IMR-90 (cell line): Measurements from ENCODE around the gene TMC1. TPM values are rescaled to one million over a fixed set of nuclear protein-coding genes. Genes with fewer than 3 reads are reported as not detected.
"Not testable (repeated sequence)": the region's sequence is repeated elsewhere in the genome, so short reads cannot be mapped to it uniquely, and the experiment has no call there.

ENCODE experiments used
- ATAC-seq: fragments of 200-7000 bp; cut with Tn5 transposase; 2 replicates; pipeline ENCODE4 v1.9.1; 2020; ENCODE audit warnings: low read depth, mild to moderate bottlenecking, moderate library complexity
- BruUV-seq: library from RNA; stranded (reverse); fragments of 400-500 nt; replicated peaks from 2 replicates; lab custom pipeline; 2021; lab: Mats Ljungman, UMichigan
- CTCF ChIA-PET: fragments of 300-600 bp; formaldehyde crosslinking; extraction: SDS; loops from one replicate; lab custom pipeline; 2021; ENCODE audit warnings: antibody characterized with exemption; lab: Yijun Ruan, JAX
- POLR2A ChIA-PET: fragments of 300-600 bp; sonication (Branson Sonifier 250); formaldehyde crosslinking; loops from one replicate; lab custom pipeline; 2022; ENCODE audit warnings: antibody characterized with exemption; ENCODE audit not compliant: unreplicated experiment; lab: Charles Lee
- DNase-seq: peaks from one replicate; pipeline ENCODE4 v3.0.0; 2013
- H2AFZ ChIP-seq: replicated peaks from 2 replicates; pipeline ENCODE3; 2013; ENCODE audit warnings: low read length, mild to moderate bottlenecking; ENCODE audit not compliant: poor library complexity
- H2AK5ac ChIP-seq: 2 replicates; pipeline ENCODE4 v1.6.1; 2013; ENCODE audit warnings: low read depth, low read length, inconsistent platforms
- H2AK9ac ChIP-seq: replicated peaks from 2 replicates; pipeline ENCODE3; 2013; ENCODE audit warnings: mild to moderate bottlenecking, low read depth, low read length, moderate library complexity; ENCODE audit not compliant: poor library complexity
- H2BK120ac ChIP-seq: 2 replicates; pipeline ENCODE4 v1.6.1; 2013; ENCODE audit warnings: low read depth, low read length, inconsistent platforms
- H2BK15ac ChIP-seq: 3 replicates; pipeline ENCODE4 v1.6.1; 2013; ENCODE audit warnings: low read depth, low read length, inconsistent platforms
- H2BK20ac ChIP-seq: 2 replicates; pipeline ENCODE4 v1.6.1; 2013; ENCODE audit warnings: low read depth, mild to moderate bottlenecking, inconsistent platforms, low read length, moderate library complexity
- H2BK5ac ChIP-seq: 2 replicates; pipeline ENCODE4 v1.6.1; 2013; ENCODE audit warnings: mild to moderate bottlenecking, low read depth, low read length, inconsistent platforms; ENCODE audit not compliant: poor library complexity, severe bottlenecking
- H3K14ac ChIP-seq: replicated peaks from 2 replicates; pipeline ENCODE4 v1.6.1; 2013; ENCODE audit warnings: low read depth, low read length, inconsistent platforms
- H3K18ac ChIP-seq: 2 replicates; pipeline ENCODE4 v1.6.1; 2013; ENCODE audit warnings: low read depth, low read length, control low read depth
- H3K23ac ChIP-seq: 2 replicates; pipeline ENCODE4 v1.6.1; 2013; ENCODE audit warnings: low read depth, low read length, inconsistent platforms
- H3K27ac ChIP-seq: 2 replicates; pipeline ENCODE4 v1.5.1; 2013; ENCODE audit warnings: mild to moderate bottlenecking, control low read depth, low read length; ENCODE audit not compliant: insufficient read depth
- H3K27me3 ChIP-seq: 2 replicates; pipeline ENCODE4 v1.6.1; 2013; ENCODE audit warnings: low read length; ENCODE audit not compliant: control insufficient read depth, insufficient read depth
- H3K36me3 ChIP-seq: 2 replicates; pipeline ENCODE4 v1.6.1; 2013; ENCODE audit warnings: low read length, mixed read lengths; ENCODE audit not compliant: control insufficient read depth, insufficient read depth
- H3K4ac ChIP-seq: 2 replicates; pipeline ENCODE4 v1.6.1; 2013; ENCODE audit warnings: low read depth, low read length, inconsistent platforms
- H3K4me1 ChIP-seq: 2 replicates; pipeline ENCODE4 v1.6.1; 2013; ENCODE audit warnings: low read length, mixed read lengths; ENCODE audit not compliant: control insufficient read depth, insufficient read depth
- H3K4me2 ChIP-seq: 2 replicates; pipeline ENCODE4 v1.6.1; 2013; ENCODE audit warnings: low read depth, mild to moderate bottlenecking, control low read depth, low read length, moderate library complexity
- H3K4me3 ChIP-seq: 2 replicates; pipeline ENCODE4 v1.5.1; 2013; ENCODE audit warnings: low read depth, mild to moderate bottlenecking, control low read depth, low read length, moderate library complexity; ENCODE audit not compliant: insufficient read depth
- H3K56ac ChIP-seq: 2 replicates; pipeline ENCODE4 v1.6.1; 2013; ENCODE audit warnings: low read length, inconsistent platforms; ENCODE audit not compliant: insufficient read depth; ENCODE audit errors: extremely low read depth
- H3K79me1 ChIP-seq, 2 experiments: 2 replicates each; pipeline ENCODE4 v1.6.1; 2013; ENCODE audit warnings: low read length in 2 of 2, inconsistent platforms in 1 of 2, low read depth in 1 of 2
- H3K9ac ChIP-seq: 2 replicates; pipeline ENCODE4 v1.6.1; 2013; ENCODE audit warnings: low read depth, low read length, control low read depth
- H3K9me1 ChIP-seq: 2 replicates; pipeline ENCODE4 v1.6.1; 2013; ENCODE audit warnings: low read length, inconsistent platforms; ENCODE audit not compliant: insufficient read depth
- H3K9me3 ChIP-seq: 2 replicates; pipeline ENCODE4 v1.6.1; 2013; ENCODE audit warnings: low read length; ENCODE audit not compliant: control insufficient read depth, insufficient read depth
- H4K20me1 ChIP-seq: 2 replicates; pipeline ENCODE4 v1.6.1; 2013; ENCODE audit warnings: low read length, inconsistent platforms; ENCODE audit not compliant: insufficient read depth
- H4K5ac ChIP-seq: 2 replicates; pipeline ENCODE4 v1.6.1; 2013; ENCODE audit warnings: mild to moderate bottlenecking, low read depth, low read length, control low read depth
- H4K8ac ChIP-seq, 2 experiments: 2 replicates each; pipeline ENCODE4 v1.6.1; 2013; ENCODE audit warnings: low read depth in 2 of 2, low read length in 2 of 2, control low read depth in 1 of 2, inconsistent platforms in 1 of 2
- H4K91ac ChIP-seq: 2 replicates; pipeline ENCODE4 v1.6.1; 2013; ENCODE audit warnings: low read depth, low read length, inconsistent platforms; ENCODE audit not compliant: insufficient read depth
- BHLHE40 ChIP-seq: fragments of 150-350 bp; IDR thresholded peaks from 2 replicates; pipeline ENCODE4 v1.6.1; 2016; ENCODE audit warnings: mild to moderate bottlenecking, low read depth, low read length
- CHD1 ChIP-seq: IDR thresholded peaks from 2 replicates; pipeline ENCODE4 v1.6.1; 2012; ENCODE audit warnings: low read depth, low read length, improper control_type of control experiment
- FOS ChIP-seq: fragments of 150-350 bp; IDR thresholded peaks from 2 replicates; pipeline ENCODE4 v1.6.1; 2016; ENCODE audit warnings: low read depth, low read length
- MAZ ChIP-seq: IDR thresholded peaks from 2 replicates; pipeline ENCODE4 v1.6.1; 2012; ENCODE audit warnings: low read depth, mild to moderate bottlenecking, low read length, improper control_type of control experiment, moderate library complexity, borderline replicate concordance
- MXI1 ChIP-seq: IDR thresholded peaks from 2 replicates; pipeline ENCODE4 v1.6.1; 2012; ENCODE audit warnings: low read depth, mild to moderate bottlenecking, low read length, moderate library complexity, borderline replicate concordance
- RCOR1 ChIP-seq: IDR thresholded peaks from 2 replicates; pipeline ENCODE4 v1.6.1; 2012; ENCODE audit warnings: mild to moderate bottlenecking, low read length, improper control_type of control experiment; ENCODE audit not compliant: insufficient replicate concordance
- RFX5 ChIP-seq: IDR thresholded peaks from 2 replicates; pipeline ENCODE4 v1.8.0; 2012; ENCODE audit warnings: low read depth, mild to moderate bottlenecking, low read length, moderate library complexity
- SMC3 ChIP-seq: fragments of 150-350 bp; IDR thresholded peaks from 2 replicates; pipeline ENCODE4 v1.6.1; 2016; ENCODE audit warnings: low read depth, mild to moderate bottlenecking, antibody characterized with exemption, low read length, moderate library complexity
- WGBS, 2 experiments: methylation state at CpG; one replicate each; pipeline versions ENCODE4 v1.1.5 to v1.1.7; 2013; ENCODE audit warnings: missing lambda C conversion rate in 2 of 2; ENCODE audit not compliant: insufficient read length in 1 of 2; ENCODE audit errors: extremely low coverage in 2 of 2; 5-methylcytosine and 5-hydroxymethylcytosine counted together
- dilution Hi-C: fragments of 300-500 bp; cut with HindIII; formaldehyde crosslinking; loops from one replicate; pipeline ENCODE4 v1.14.3; 2018; ENCODE audit warnings: low sequenced_read_pairs; ENCODE audit not compliant: unreplicated experiment
- in situ Hi-C: fragments of 300-500 bp; cut with MboI; formaldehyde crosslinking; loops from 3 replicates; pipeline ENCODE4 v1.14.3; 2019; ENCODE audit warnings: low sequenced_read_pairs, inconsistent platforms, mixed read lengths
- intact Hi-C: fragments of 100-400 bp; cut with micrococcal nuclease; formaldehyde crosslinking; loops from 2 replicates; pipeline ENCODE4 v1.10.0; 2022
- polyA plus RNA-seq, 3 experiments: library from polyadenylated mRNA; depleted of rRNA; stranded (reverse); fragments of >200 nt; gene quantifications; 2 replicates each; pipeline ENCODE4 v1.2.3, GENCODE V29; 2012; ENCODE audit warnings: low replicate concordance in 1 of 3
- total RNA-seq: library from RNA; depleted of rRNA; stranded (reverse); fragments of >200 nt; gene quantifications from 2 replicates; pipeline ENCODE4 v1.2.3, GENCODE V29; 2012
- TF ChIP-seq, protein P1 (sequence below): conservative IDR thresholded peaks from 2 replicates; pipeline ENCODE4 v1.5.1; 2012; ENCODE audit warnings: mild to moderate bottlenecking, low read depth, low read length, improper control_type of control experiment

Gene TMC1
- total and polyA plus RNA-seq, 2 of the 4 experiments (the other 2 are of a cell fraction), result not detected

DNA sequence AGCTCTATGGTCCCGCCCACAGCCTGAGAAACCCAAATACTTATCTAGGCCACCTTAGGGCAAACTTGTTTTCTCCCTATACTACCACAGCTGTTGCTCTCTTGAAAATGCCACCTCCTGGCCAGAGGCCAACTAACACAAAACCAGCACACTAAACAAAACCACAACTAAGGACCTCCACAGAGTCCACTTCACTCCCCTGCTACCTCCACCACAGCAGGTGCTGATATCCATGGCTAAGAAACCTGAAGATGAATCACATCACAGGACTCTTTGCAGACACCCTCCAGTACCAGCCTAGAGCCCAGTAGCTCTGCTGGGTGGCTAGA lies 323.0 kb downstream of the TMC1 start:
- Histone ChIP-seq H4K20me1 (no peaks in the 10 kb centered on the region), H3K4me1 (no peaks in the 10 kb centered on the region), H3K4me2 (no peak overlapping the region), H2AK9ac (no peak overlapping the region), H2BK5ac (no peak overlapping the region), H4K5ac (no peak overlapping the region), H4K91ac (no peak overlapping the region), H3K18ac (no peak overlapping the region), H2AK5ac (no peak overlapping the region), H3K9me1 (no peaks in the 10 kb centered on the region), H3K27me3 (no peaks in the 10 kb centered on the region), H2AFZ (no peak overlapping the region), H3K4ac (no peak overlapping the region), H2BK15ac (no peak overlapping the region), H3K27ac (no peak overlapping the region), H3K9me3 (no peaks in the 10 kb centered on the region), H2BK120ac (no peak overlapping the region), H2BK20ac (no peak overlapping the region), H3K23ac (no peak overlapping the region), H3K36me3 (no peaks in the 10 kb centered on the region), H3K79me1 (no peaks in the 10 kb centered on the region), H3K56ac (no peak overlapping the region), H3K14ac (no peak overlapping the region), H4K8ac (no peak overlapping the region), H3K9ac (no peak overlapping the region), H3K4me3 (no peak overlapping the region)
- DNase-seq, result no peak
- BruUV-seq, result no TSS peak
- intact Hi-C loops (no loop called here), in situ Hi-C loops (no loop called here), dilution Hi-C loops (no loop called here)
- ChIA-PET POLR2A (no interaction called here), CTCF (no interaction called here)
- WGBS, 2 experiments, result no CpG with 5 or more reads among the region's 1 CpG
- ATAC-seq, result no peak
- no peak for TF ChIP-seq RCOR1
- TF ChIP-seq FOS, result no peak
- no peak for TF ChIP-seq RFX5
- no peak for TF ChIP-seq BHLHE40
- TF ChIP-seq, protein P1, sequence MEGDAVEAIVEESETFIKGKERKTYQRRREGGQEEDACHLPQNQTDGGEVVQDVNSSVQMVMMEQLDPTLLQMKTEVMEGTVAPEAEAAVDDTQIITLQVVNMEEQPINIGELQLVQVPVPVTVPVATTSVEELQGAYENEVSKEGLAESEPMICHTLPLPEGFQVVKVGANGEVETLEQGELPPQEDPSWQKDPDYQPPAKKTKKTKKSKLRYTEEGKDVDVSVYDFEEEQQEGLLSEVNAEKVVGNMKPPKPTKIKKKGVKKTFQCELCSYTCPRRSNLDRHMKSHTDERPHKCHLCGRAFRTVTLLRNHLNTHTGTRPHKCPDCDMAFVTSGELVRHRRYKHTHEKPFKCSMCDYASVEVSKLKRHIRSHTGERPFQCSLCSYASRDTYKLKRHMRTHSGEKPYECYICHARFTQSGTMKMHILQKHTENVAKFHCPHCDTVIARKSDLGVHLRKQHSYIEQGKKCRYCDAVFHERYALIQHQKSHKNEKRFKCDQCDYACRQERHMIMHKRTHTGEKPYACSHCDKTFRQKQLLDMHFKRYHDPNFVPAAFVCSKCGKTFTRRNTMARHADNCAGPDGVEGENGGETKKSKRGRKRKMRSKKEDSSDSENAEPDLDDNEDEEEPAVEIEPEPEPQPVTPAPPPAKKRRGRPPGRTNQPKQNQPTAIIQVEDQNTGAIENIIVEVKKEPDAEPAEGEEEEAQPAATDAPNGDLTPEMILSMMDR, result no peak
- TF ChIP-seq SMC3, result no peak
- TF ChIP-seq CHD1, result no peak
- TF ChIP-seq MXI1, result no peak
- TF ChIP-seq MAZ, result no peak

- H3K56ac ChIP-seq, H2AFZ ChIP-seq, H3K14ac ChIP-seq, H3K4ac ChIP-seq, H3K36me3 ChIP-seq, H3K4me1 ChIP-seq, H3K9ac ChIP-seq, intact Hi-C loops, H3K4me2 ChIP-seq, H3K9me1 ChIP-seq, H3K79me1 ChIP-seq, H3K18ac ChIP-seq, H2AK9ac ChIP-seq, H4K91ac ChIP-seq, H2BK120ac ChIP-seq, in situ Hi-C loops, BruUV-seq, ATAC-seq, DNase-seq, H3K27me3 ChIP-seq, H3K27ac ChIP-seq, H2BK5ac ChIP-seq, dilution Hi-C loops, H4K8ac ChIP-seq, H4K5ac ChIP-seq, H2BK20ac ChIP-seq, H3K4me3 ChIP-seq, H2AK5ac ChIP-seq, CTCF ChIA-PET, H4K20me1 ChIP-seq, H3K23ac ChIP-seq, H3K9me3 ChIP-seq, H2BK15ac ChIP-seq: not testable (repeated sequence)
- POLR2A ChIA-PET, result interaction anchor here (0.7 kb wide), 1 partner anchor 558 kb away, joined by 3 read pairs; no protein-coding TSS in a partner anchor
- 67% methylated on average over 1 of the region's 3 CpGs; no CpG with 5 or more reads in 1 of the 2 experiments for WGBS, 2 experiments
Measured at GRCh38 chr9:72845052-72845451, 323.6 kb downstream of the TMC1 start.
